Measurements from ENCODE around the gene FGF12.

The FGF12 gene

GRCh38 chr3:192687488-192688152 is 39.7 kb downstream of the FGF12 start:
- DNase-seq (ENCODE audit: extremely low read depth, low read depth): no peak
- H3K4me3 ChIP-seq (replicated peaks; ENCODE audit: low read depth, low read length): no peak overlapping the region
- no peak for TF ChIP-seq CTCF (IDR thresholded peaks at IDR 0.05; ENCODE audit: low read depth, low read length, missing control alignments)

- TF ChIP-seq CTCF (IDR thresholded peaks at IDR 0.05; ENCODE audit: low read depth, low read length, missing control alignments): no peak
- no peak for DNase-seq (ENCODE audit: extremely low read depth, low read depth)
- H3K4me3 ChIP-seq (replicated peaks; ENCODE audit: low read depth, low read length): no peak overlapping the region
These were observed 41.5 kb downstream of the FGF12 start for GRCh38 chr3:192685801-192686200.

- no peak for TF ChIP-seq CTCF (IDR thresholded peaks at IDR 0.05; ENCODE audit: low read depth, low read length, missing control alignments)
- no peak for DNase-seq (ENCODE audit: extremely low read depth, low read depth)
- no peak overlapping the region for H3K4me3 ChIP-seq (replicated peaks; ENCODE audit: low read depth, low read length)
These were observed 43.2 kb downstream of the FGF12 start for GRCh38 chr3:192684151-192684550.

DNA sequence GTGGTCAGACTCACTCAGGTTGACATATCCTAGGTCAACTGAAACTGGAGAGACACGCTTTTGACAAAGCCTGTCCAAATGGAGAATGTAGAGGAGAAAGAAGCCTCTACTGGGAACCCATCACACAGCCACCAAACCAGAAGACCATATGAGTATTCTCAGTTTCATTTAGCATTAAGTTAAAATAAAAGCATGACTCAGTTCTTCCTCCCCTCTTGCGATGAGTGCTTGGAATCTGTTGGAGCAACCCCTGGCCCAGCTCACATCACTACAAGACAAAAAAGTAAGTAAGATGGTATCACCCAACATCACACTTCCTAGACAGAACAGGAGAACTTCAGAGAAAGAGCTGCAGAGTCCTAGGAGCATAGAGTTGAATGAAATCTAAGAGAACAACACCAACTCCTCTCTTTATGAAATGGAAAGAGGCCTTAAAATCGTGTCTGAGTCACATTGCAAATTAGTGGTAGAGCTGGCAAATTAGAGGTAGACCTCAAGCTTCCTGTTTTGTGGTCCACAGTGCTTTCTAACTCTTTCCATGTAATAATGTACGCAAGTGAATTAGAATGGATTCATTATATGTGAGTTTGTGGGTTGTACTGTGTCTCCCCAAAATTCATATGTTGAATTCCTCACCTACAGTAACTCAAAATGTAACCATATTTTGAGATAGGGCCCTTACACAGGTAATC is 51.2 kb downstream of the FGF12 start:
- TF ChIP-seq CTCF (IDR thresholded peaks at IDR 0.05; ENCODE audit: low read depth, low read length, missing control alignments): no peak
- no peak overlapping the region for H3K4me3 ChIP-seq (replicated peaks; ENCODE audit: low read depth, low read length)
- no peak for DNase-seq (ENCODE audit: extremely low read depth, low read depth)

- no peak overlapping the region for H3K4me3 ChIP-seq (replicated peaks; ENCODE audit: low read depth, low read length)
- DNase-seq (ENCODE audit: extremely low read depth, low read depth): no peak
These were observed 71.7 kb downstream of the FGF12 start for GRCh38 chr3:192655628-192656027.

DNA sequence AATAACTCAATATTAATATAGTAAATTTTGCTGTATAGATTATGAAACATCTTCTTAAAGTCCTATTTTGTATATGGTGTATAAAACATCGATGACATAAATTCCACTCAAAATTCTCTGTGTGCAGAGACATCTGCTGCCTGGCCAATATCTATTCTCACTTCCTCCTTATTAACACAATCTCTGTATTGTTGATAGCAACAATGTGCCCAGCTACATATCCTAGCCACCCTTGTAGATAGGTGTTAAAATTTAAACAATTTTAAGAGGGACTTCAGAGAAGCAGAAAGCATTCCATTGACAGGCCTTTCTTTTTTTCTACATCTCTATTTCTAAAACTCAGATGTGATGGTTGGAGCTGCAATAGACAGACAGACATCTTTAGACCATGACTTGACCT is 72.3 kb downstream of the FGF12 start:
- no peak for DNase-seq (ENCODE audit: extremely low read depth, low read depth)
- no peak for TF ChIP-seq CTCF (IDR thresholded peaks at IDR 0.05; ENCODE audit: low read depth, low read length, missing control alignments)
- H3K4me3 ChIP-seq (replicated peaks; ENCODE audit: low read depth, low read length): no peak overlapping the region

More at GRCh38 chr3:192655628-192656027, 71.7 kb downstream of the FGF12 start:
- no peak for TF ChIP-seq CTCF (IDR thresholded peaks at IDR 0.05; ENCODE audit: low read depth, low read length, missing control alignments)
